GM19240 (cell line): ENCODE data around the gene TAF4.
"Not testable (repeated sequence)": the region's sequence is repeated elsewhere in the genome, so short reads cannot be mapped to it uniquely, and the experiment has no call there.

ENCODE experiments used
- DNase-seq: peaks from one replicate; pipeline ENCODE4 v3.0.0; 2011; ENCODE audit warnings: low spot score; ENCODE audit not compliant: insufficient read length

TAF4 gene

DNA sequence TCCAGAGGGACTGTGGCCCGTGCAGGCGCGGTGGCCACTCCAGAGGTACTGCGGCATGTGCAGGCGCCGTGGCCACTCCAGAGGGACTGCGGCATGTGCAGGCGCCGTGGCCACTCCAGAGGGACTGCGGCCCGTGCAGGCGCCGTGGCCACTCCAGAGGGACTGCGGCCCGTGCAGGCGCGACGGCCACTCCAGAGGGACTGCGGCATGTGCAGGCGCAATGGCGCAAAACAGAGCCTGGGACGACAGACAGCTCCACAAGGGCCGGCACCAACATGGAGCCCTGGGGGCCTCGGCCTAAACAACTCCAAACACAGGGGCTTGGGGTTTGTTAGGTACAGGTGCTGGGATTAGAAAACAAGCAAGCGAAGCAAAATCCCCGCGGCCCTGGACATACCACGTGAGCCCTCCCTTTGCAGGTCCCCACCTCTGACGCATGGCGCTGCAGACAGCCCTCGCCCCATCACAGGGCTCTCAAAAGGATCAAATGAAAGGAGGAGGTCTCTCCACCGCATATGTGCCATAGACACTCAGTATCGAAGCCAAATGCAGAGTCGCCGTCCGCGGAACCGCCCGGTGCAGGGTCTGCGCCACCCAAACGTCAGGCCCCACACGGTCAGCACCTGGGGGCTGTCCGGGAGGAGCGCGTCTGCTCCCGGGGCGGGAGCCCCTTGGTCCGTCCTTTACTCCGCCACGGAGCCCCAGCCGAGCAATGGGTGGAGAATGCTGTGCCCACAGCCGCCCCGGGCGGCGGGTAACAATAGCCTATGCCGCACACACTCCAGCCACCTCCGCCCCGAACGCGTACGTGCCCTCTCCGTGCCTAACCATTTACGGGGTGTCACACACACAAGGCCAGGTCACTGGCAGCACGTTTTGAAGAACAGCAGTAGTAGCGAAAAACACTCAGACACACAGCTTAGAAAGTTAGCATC is 85.7 kb downstream of the TAF4 start:
- DNase-seq = no peak

DNA sequence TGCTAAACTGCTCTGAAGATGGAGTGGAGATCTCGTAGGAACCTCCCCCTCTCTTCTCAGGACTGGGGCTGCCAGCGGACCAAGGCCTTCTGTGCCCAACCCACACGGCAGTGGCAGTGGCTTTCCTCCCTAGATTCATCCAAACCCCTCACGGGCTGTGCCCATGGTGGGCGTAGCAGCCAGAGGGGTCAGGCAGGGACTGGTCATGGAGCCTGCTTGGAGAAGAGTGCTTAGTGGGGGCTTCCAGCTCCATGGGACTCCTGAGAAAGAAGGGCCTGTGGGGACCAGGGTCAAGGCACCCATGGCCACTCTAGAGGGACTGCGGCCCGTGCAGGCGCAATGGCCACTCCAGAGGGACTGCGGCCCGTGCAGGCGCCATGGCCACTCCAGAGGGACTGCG is 86.6 kb downstream of the TAF4 start:
- DNase-seq = no peak

DNA sequence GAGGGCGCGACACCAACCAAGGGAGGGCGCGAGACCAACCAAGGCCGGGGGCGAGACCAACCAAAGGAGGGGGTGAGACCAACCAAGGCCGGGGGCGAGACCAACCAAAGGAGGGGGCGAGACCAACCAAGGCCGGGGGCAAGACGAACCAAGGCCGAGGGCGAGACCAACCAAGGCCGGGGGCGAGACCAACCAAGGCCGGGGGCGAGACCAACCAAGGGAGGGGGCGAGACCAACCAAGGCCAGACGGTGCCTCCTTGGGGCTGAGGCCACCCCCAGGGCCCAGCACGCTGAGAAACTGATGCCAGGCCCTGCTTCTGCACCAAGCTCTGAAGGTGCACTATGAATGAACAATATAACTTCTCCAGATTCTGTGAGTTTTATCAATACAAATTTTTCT is 87.2 kb downstream of the TAF4 start:
- no peak for DNase-seq

DNA sequence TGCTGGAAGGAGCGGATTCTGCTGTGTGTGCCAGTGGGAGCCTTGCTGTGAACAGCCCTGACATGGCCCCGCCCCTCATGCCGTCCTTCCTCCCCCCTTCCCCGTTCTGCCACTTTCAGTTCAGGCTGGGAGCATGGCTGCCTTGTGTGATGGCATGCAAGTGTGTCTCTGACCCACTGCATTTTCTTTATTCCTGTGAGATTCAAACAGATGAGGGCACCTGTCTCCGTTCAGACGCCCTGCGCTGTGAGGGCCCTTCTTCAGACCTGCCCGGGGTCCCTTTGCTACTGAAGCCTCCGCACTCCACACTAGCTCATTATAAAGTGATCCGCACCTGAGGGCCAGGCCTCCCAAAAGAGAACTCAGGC is 88.3 kb downstream of the TAF4 start:
- DNase-seq = no peak

DNA sequence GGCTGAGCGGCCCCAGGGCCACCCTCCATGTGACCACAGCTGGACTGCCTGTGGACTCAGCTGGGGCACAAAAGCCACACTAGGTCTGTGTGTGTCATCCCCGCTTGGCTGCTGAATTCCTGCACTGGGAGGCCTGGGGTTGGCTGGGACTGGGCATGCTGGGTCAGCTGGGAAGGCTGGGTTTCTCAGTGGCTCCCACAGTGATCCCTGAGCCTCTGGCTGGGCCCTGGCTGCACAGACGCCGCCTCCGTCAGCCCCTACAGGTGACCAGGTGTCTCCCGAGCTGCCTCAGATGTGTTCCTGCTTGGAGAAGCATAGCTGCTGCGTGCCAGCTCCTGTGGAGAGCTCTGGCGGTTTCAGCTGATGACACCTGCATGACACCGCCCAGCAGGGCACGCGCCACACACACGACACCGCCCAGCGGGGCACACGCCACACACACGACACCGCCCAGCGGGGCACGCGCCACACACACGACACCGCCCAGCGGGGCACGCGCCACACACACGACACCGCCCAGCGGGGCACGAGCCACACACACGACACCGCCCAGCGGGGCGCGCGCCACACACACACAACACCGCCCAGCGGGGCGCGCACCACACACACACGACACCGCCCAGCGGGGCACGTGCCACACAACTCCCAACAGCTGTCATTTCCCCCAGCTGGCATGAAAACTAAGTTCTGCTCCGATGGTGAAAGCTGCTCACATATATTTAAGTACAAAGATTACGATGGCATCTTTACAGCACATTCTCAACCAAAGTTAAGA is 88.8 kb downstream of the TAF4 start:
- DNase-seq = no peak

DNA sequence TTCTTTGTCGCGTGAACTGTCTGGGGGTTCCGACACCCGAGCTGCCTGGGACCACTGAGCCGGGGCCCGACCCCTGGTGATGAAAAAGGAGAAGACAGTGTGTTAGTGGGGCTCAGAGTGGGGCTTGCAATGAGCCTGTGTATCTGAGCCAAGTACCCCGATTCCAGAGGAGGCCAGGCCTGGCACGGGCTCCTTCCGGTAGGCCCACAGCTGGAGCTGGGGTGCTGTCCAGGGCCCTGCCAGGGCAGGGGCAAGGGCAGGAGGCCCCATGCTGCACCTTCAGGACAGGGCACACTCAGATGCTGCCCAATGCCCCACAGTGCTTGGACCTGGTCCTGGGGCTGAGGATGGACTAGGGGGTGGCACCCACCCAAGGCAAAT is 89.4 kb downstream of the TAF4 start:
- DNase-seq = no peak

DNA sequence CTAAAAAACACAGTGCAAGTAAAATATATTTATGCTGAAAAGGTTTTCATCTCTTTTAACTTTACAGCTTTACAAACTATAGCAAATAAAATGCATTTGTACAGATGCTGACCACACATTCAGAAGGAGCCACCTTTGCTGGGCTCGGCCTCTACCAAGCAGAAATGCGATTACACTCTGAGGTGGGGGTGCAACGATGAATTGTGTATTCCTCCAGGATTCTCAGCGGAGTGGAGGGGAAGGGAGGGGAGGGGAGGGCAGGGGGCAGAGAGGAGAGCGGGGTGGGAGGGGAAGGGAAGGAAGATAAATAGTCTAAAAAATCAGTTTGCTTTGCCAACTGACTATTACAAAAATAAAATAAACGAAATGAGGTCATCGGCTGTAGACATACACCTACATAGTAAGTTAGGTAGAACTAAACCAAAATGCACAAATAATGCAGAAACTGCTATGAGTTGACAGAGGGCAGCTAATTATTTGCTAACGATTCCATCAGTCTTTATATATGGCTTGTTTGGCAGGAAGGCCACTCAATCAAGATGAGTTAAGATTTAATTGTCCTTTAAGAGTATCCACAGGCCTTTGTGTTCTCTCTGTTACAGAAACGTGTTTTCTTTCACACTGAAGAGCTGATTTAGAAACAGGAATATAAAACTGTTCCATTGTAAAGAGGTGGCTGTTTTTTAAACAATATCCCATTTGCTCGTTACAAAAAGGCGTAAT is 90.1 kb downstream of the TAF4 start:
- DNase-seq = no peak

DNA sequence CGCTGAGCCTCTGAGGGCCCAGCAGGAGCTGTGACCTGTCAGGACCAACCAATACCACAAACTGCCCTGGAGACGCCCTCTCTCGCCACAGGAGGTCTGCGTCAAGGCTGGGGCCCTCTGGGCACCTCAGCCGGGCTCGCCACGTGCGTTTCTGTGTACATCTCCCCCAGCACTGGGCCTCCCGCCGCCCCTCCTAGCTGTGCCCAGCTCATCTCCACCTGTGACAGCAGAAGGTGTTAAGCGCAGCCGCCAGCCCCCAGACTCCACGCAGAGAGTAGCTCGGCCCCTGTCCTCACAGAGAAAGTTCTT is 91.4 kb downstream of the TAF4 start:
- no peak for DNase-seq

DNA sequence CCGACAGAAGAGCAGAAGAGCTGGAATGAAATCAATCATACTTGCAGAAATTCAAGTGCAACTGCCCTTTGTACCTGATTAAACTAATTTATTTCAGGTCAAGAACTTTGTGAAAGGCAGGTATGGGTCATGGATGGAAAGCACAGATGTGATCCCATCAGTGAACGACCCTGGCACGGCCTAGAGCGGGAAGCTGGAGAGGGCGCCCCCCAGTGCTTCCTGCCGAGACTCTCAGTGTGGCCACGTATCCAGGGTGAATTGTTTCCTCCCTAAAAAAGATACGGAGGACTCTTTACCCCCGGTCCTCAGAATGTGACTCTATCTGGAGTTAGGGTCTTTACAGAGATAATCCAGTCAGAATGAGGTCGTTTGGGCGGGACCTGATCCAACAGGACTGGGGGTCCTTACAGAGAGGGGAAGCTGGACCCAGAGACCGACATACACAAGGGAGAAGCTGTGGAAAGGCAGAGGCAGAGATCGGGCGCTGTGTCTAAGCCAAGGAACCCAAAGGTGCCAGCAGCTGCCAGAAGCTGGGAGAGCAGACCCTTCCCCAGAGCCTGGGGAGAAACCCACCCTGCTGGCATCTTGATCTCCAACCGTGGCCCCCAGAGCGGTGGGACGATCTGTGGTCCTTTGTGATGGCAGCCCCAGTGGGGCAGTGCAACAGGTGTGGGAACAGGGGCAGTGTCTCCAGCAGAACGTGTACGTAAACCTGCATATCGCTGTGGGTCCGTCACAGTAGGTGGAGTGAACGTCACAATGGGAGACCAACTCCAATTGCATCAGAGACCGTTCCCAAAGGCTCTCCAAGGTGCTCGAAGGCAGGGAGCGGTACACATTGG is 91.9 kb downstream of the TAF4 start:
- no peak for DNase-seq

DNA sequence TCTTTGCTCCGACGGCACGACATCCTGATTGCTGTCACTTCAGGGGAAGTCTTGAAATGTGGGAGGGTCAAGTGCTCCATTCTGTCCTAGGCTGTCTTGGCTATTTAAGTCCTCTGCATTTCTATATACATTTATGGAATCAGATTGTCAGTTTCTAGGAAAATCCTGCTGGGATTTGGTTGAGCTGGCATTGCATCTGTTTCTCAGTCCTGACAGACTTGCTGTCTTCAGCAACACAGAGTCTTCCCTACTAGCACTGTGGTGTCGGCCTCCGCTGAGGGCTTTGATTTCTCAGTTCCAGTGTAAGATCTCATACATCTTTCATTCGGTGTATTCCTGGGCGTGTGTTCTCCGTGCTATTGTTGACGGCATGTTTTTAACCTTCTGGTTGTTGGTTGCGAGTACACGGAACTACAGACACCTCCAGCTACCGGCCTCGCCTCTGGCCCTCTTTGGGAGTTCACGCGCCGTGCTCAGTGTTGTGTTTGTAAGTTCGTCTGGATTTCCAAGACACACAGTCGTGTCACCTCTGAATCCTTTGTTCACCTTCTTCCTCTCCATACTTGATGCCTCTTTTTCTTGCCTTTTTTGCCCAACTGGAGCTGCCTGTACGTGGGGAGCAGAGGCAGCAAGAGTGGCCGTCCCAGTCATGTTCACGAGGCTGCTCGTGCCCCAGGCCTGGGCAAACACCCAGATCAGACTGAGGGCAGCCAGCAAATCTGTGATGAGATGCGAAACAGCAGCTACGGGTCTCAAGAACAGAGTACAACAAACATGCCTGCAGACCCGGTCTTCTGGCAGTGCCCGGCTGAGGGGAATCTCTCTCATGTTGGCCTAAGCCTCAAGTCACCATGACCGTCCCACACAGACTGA is 92.8 kb downstream of the TAF4 start:
- no peak for DNase-seq

DNA sequence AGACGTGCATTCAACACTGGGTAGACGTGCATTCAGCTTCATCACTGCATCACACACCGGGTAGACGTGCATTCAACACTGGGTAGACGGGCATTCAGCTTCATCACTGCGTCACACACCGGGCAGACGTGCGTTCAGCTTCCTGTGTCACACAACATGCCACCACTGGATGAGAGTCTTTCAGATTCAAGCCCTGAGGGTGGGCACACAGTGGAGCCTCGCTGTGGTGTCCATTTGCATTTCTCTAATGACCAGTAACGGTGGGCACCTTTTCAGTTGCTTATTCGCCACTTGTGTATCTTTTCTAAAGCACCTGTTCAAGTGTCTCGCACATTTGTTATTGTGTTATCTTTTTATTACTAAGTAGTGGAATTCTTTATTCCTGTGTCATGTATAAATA is 94.1 kb downstream of the TAF4 start:
- not testable (repeated sequence) for DNase-seq

DNA sequence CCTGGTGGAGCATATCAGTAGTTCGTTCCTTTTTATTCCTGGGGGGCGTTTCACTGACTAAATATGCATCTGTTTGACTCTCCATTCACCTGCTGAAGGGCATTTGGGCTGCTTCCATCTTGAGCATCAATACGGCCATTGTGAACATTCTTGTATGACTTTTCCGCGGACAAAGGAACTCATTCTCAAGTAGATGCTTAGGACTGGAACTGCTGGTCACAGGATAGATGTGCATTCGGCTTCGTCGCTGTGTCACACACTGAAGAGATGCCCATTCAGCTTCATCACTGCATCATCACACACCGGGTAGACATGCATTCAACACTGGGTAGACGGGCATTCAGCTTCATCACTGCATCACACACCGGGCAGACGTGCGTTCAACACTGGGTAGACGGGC is 95.3 kb downstream of the TAF4 start:
- no peak for DNase-seq

DNA sequence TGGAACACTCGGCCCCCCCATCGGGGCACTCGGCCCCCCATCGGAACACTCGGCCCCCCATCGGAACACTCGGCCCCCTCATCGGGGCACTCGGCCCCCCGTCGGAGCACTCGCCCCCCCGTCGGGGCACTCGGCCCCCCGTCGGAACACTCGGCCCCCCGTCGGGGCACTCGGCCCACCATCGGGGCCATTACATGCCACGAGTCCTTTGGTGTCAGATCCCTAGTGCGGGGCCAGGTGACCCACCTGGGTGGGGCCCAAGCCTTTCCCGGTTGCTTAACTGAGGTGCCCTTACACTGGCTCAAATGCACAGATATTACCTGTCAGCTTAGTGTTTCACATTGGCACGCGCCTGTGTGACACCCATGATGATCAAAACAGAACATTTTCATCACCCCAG is 95.9 kb downstream of the TAF4 start:
- DNase-seq = no peak

DNA sequence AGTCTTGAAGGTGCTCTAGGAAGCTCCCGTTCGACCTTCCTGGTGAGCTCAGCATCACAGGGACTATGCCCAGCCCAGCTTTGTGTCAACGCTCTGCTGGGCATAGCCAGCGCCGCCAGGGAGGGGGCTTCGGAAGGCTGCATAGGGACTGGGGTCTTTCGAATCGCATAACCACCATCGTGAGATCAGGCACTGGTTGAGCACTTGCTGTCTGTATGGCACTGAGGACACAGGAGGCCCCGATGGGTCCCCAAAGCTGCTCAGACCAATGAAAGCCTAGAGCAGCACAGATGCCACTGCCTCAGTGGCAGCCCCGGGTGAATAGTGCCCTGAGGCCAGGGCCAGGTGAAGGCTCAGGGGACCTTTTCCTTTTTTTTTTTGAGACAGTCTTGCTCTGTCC is 96.7 kb downstream of the TAF4 start:
- DNase-seq = no peak

DNA sequence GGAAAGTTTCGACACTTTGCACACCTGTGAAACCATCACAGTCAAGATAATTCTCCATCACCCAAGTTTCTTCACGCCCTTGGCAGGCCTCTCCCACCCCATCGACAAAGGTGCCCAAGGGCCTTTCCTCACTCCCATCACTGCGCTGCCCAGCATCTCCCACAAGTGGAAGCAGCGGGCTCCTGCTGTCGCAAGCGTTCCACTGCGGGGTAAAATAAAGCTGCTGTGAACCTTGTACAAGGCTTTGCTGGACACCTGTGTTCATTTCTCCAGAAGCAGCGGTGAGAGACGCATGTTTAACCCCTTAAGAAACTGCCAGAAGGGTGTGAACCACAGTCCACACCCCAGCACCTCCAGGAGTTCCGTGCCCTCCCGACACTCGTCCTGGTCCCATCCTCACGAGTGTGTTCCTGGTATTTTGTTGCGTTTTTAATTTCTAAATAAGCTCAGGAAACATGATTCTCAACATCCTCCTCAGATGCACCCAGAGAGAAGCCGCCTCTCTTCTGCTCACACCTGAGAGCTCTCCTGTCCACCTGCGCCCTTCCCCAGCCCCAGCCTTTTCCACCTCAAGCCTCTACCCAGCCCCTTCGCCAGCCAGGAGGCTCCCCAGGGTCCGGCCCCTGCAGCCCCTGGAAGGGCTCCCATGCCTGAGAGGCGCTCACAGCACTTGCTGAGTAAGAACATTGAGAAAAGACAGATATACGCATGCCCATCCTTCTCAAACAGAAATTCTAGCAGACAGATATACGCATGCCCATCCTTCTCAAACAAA is 97.5 kb downstream of the TAF4 start:
- DNase-seq = no peak

DNA sequence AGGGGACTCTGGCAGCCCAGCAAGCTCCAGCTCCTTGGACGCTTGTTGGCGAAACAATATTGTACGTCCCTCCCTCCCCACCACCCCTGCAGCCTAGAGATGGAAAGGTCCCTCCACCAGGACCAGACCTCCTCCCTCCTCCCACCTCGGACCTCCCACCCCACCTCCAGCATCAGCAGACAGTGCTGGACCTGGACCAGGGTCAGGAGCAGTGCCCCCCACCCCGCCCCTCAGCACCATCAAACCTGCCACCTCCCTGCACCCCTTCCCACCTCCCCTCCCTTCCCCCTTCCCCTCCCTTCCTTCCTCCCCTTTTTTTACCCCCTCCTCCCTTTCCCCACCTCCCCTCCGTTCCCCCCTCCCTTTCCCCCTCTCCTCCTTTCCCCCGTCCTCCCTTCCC is 98.4 kb downstream of the TAF4 start:
- no peak for DNase-seq

DNA sequence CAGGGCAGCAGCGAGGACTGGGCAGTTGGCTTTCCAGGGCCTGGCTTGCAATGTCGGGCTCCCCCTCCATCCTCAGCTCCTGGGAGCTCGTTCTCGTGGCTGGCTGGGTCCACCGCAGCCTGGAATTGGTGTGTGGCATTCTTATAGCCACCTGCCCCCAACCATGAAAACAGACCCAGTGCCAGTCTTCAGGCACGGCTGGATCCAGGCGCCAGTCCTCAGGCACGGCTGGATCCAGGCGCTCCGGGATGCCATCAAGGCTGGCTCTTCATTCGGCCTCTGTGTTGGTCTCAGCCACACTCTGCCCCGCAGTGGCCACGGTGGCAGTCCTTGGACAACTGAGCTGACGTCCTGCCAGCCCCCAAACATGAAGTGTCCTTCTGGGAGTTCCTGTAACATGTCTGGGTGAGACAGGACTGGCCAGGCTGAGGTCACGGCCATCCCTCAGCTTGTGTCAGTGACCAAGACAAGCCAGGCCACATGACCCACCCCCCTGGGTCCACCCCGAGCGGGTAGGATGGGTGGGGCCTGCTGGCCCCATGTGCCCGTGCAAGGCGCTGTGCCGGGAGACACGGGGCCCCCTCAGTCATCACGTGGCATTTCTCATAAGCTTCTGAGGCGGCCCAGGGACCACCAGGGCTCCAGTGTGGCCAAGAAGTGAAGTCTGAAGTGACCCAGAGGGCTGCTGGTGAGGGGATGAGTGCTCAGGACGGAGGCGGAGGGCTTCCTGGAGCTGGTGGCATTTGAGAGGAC is 99.0 kb downstream of the TAF4 start:
- no peak for DNase-seq

DNA sequence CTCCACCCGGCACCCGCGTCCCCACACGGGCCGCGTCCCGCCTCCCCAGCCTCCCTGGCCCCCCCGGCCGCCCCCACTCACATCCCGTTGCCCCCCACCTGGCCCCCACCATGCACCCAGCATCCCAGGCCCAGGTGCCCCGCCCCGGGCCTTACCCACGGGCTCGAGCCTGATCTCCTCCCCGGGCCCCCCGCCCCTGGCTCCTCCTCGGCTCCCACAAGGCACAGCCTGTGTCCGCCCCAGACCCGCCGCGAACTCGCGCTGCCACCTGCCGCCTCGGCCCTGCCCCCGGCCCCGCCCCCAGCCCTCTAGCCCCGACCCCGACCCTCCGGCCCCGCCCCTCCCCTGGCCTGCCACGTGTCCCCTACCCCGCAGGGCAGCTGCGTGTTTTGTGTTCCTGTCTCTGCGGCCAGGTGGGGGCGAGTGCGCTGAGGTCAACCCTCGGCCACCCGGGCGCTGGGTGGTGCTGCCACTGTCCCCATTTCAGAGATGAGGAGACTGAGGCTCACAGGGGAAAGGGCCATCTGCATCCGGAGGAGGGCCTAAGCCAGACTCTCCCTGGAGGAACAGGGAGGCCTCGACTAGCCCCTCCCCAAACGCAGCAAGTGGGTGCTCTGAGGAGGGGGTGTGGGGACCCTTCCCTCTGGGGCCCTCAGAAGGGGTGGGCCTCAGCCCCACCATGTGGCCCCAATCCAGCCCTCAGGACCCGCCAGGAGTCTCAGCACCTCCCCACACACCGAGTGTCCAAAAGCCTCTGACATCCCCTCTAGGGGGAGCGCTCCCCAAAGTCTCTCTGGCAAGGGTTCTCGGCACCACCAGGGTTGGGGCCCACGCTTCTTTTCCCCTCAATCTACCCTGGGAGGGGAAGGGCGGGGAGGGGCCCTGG is 99.8 kb downstream of the TAF4 start:
- no peak for DNase-seq
